CD4-positive, alpha-beta T cell treated with Interleukin-6 for 4 hours (primary cell): ENCODE measurements around the gene ITPR2.
"Not testable (repeated sequence)": the region's sequence is repeated elsewhere in the genome, so short reads cannot be mapped to it uniquely, and the experiment has no call there.

ENCODE experiments used
- DNase-seq: peaks from one replicate; pipeline ENCODE4 v3.0.0-alpha.2; 2020; ENCODE audit warnings: mixed read lengths

ITPR2 gene

DNA sequence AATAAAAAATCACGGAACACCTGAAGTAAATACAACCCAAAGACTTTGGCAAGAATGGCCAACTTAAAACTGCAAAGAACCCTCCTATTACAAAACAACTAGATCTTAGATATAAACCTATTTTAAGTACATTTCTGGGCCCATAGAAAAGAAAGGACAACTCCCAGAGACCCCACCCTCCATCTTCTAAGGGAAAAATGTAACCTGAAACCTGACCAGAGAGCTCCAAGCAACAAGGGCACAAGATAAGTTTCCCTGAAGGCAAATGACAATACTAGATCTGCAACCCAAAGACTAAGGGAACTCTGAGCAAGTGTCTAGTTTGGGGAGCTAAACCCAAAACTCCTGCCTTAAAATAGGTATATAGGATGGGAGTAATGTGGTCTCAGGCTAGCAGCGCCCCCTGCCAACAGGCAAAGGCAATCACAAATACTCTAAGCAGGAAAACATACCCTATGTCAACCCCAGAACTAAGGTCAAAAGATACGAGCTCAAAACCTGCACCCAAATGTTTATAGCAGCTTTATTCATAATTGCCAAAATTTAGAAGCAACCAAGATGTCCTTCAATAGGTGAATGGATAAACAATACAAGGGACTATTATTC, 218.9 kb downstream of the ITPR2 start:
- peak; percentile 15 for DNase-seq

DNA sequence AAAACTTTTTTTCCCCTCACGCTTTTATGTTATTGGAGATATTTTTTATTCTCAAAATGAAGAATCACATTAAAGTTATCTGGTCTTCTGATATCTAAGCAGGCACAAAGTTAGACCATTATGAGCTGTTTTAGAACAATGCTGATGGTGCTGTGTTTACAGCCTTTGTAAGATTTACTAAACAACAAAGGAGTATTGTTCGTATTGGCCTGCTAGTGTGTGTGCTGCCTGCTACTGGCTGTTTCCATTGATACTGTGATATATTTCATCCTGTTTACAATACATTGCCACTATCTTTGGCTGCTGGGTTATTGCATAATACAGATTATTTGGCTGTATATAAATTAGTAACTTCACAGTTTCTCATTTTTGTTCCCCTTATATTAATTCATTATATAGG, 220.8 kb downstream of the ITPR2 start:
- DNase-seq: no peak

DNA sequence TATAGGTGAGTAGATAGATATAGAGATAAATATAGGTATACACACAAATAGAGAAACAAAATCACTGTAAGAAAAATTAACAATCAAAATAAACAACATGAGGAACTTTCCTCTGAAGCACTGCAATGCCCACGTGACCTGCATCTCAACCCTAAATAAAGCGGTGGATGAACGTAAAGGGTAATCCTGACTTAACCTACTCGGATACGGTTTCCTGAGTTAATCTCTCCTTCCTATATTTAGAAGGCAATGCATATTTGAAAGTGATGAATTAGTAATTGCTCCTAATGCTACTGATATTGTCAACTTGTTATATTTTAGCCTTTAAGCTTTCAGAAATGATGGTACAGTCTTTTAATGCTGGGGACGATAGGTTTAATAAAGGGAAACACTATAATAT, 221.4 kb downstream of the ITPR2 start:
- DNase-seq: no peak

GRCh38 chr12:26610774-26611173, 222.2 kb downstream of the ITPR2 start:
- no peak for DNase-seq

GRCh38 chr12:26609986-26610385, 223.0 kb downstream of the ITPR2 start:
- no peak for DNase-seq

DNA sequence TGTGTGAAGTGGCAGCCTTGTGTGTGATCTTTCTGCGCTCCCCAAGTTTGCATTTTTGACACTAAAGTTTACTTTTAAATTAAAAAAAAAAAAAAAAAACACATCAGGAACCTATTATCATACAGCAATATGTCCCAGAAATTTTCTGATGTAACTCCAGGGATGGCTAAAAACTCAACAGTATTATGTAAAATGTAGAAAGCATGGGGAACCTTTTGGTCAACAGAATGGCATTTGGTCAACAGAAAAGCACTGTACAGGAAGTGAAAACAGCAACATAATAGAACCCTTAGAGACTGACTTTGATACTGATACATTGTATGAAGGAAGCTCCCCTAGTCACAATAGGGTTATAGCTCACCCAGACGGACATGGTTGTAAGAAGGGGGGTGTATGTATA, 224.3 kb downstream of the ITPR2 start:
- DNase-seq: no peak

GRCh38 chr12:26608273-26608672, 224.7 kb downstream of the ITPR2 start:
- no peak for DNase-seq

DNA sequence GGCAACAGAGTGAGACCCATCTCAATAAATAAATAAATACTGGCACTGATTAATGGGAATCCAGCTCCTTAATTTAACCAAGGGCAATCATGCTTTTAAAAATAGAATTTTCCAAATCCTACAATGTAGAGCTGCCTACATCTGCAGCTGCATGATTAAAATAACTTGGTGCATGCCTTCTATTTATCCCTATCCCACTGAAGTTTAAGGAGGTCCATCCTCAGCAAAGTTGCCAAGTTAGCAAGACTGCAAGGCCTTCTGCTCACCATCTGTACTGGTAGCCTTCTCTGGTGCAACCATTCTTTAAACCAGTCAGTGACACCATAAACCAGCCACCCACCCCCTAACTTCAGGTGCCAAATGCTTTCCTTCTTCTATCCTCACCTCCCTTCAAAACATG, 226.1 kb downstream of the ITPR2 start:
- no peak for DNase-seq

DNA sequence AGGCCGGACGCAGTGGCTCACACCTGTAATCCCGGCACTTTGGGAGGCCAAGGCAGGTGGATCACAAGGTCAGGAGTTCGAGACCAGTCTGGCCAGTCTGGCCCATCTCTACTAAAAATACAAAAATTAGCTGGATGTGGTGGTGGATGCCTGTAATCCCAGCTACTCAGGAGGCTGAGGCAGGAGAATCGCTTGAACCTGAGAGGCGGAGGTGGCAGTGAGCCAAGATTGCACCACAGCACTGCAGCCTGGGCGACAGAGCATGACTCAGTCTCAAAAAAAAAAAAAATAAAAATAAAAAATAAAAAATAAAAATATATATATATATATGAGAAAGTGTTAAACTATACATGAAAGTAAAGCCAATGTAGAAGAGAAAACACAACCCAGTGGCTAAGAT, 228.2 kb downstream of the ITPR2 start:
- DNase-seq: not testable (repeated sequence)

DNA sequence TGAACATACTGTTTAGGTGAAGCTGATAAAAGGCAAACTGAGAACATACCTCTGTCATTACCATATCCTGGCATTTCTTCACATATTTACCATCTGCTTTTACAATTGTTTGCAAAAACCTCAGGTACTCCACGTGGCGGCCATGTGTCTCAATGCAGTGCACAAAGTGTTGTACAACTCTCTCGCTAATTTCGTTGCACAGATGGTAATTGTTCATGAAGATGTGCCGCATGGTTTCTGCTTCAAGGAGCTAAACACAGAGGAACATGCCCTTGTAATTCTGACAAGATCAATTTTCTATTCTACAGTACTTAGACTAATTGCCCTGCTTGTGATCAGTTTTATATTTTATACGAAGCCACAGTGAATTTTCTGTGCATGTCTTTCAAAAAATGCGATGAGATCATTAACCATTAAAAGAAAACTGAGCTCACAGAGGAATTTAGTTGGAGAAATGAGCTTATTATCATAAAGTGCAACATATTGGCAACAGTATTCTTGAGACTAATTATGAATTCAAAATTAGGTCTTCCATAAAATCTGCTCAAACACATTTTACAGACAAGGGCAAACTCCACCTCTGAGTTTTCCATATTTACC, 233.8 kb downstream of the ITPR2 start:
- DNase-seq: no peak

GRCh38 chr12:26595806-26596205, 237.2 kb downstream of the ITPR2 start:
- DNase-seq: no peak

DNA sequence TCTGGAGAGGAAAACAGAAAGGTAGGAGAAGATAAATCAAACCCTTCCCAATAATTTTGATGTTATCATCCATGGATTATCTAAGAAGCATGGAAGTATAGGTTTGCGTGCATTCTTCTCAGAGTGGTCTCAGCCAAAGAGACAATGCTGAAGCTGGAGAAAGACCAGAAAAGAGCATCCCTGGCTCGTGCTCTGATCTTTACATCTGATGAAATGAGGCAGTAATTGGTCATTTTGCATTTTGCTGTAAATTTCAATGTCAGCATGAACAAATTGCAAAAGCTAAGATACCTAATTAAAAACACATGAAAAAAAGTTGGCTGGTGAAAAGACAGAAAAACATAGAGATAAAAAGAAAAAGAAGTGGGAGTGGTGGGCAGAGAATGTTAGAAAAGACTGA, 252.4 kb downstream of the ITPR2 start:
- no peak for DNase-seq

DNA sequence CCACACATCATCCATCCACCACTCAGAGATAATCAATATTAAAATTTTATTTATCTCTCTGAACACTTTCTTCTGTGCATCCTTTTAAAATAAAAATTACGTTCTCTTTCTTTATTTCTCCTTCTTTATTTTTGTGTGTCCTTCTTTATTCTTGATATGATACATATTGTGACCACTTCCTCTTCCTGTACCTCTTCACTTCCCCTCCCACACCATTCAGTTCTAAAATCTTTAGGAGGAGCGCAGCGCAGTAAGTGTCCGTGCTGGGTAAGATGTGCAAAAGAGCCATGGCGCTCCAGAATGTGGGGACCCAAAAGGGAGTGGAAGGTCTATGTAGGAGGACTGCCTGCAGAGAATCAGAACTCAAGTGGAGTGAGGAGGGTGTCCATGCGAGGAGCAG, 256.7 kb downstream of the ITPR2 start:
- no peak for DNase-seq

GRCh38 chr12:26573225-26573909, 259.6 kb downstream of the ITPR2 start:
- no peak for DNase-seq

DNA sequence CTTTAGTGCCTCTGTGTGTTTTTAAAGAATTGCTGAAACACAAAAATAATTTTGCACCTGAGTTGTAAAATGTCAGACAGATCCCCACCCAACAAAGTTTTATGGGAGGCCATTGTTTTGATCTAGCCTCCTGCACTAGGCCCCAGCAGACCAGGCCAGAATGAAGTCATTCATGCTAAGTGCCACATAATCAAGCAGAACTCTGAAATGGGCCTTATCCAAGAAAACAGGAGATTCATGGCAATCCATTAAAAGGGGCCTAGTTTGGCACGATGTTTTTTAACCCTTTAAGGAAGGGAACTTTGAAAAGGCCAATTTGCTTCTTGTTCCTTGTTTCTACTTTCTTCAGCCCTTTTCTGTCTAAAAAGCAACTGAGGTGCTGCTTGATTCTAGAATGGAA, 260.9 kb downstream of the ITPR2 start:
- no peak for DNase-seq

DNA sequence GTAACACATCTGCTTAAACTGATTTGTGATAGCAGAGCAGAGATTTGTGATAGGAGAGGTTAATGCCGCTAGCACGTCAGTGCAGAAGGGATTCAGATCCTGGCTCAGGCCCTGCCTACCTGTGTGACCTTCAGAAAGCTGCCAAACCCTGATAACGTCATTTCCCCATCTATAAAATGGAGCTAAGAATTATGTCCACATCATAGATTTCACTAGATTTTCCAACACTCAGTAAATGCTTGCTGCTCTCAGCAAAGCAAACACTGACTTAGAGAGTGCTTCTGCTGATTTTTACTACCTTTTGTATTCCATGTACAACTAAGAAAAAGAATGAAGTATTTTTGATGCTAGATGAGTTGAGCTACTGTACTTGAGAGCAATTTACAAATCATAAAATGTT, 261.4 kb downstream of the ITPR2 start:
- no peak for DNase-seq

DNA sequence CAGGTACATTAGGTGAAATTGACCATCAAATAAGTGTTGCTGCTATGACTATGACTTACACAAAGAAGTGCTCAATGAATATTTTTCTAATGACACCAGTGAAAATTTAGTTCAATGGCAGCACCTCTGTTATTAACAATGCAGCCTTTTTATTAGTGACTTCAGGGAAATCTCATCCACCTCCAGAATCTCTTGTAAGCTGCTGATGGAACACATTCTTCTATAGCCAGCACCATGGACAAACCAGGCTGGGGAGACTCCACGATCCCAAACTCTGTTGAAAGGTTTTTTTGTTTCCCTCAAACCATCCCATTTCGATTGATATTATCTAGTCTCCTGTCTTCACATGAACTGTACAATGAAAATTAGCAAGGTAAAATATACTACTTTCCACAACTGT, 265.9 kb downstream of the ITPR2 start:
- no peak for DNase-seq

GRCh38 chr12:26566675-26567074, 266.3 kb downstream of the ITPR2 start:
- no peak for DNase-seq

GRCh38 chr12:26566186-26566585, 266.8 kb downstream of the ITPR2 start:
- DNase-seq: no peak

- DNase-seq: no peak
Observed at GRCh38 chr12:26564391-26564790, 268.6 kb downstream of the ITPR2 start.

- no peak for DNase-seq
Observed at GRCh38 chr12:26563552-26563951, 269.4 kb downstream of the ITPR2 start.

GRCh38 chr12:26557326-26557725, 275.7 kb downstream of the ITPR2 start:
- DNase-seq: no peak

DNA sequence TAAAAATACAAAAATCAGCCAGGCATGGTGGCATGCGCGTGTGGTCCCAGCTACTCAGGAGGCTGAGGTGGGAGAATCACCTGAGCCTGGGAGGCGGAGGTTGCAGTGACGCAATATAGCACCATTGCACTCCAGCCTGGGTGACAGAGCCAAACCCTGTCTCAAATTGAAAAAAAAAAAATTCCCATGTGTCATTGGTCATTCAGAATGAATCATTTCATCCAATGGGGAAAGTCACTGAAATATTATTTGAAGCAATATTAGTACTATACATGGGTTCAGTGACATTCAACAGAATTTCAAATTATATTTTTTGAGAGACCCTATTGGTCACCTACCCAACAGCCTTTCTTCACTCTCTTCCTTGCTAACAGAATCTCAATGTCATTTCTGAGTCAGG, 276.1 kb downstream of the ITPR2 start:
- no peak for DNase-seq

- DNase-seq: no peak
Observed at GRCh38 chr12:26555139-26555538, 277.9 kb downstream of the ITPR2 start.

DNA sequence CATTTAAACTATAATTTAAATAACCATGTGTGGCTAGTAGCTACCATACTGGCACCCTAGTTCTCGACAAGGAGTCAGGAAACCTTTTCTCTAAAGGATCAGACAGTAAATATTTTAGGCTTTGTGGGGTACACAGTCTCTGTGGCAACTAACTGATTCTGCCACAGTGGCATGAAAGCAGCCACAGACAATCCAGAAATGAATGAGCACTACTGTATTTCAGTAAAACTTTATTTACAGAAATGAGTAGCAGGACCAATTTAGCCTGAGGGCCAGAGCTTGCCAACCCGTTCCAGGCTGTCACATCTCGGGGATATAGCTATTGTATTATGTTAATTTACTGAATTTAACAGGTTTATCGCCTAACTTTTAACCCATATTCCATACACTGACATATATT, 278.7 kb downstream of the ITPR2 start:
- no peak for DNase-seq
